ES-I3 (cell line): ENCODE results near the gene PRKAA1.
"Not testable (repeated sequence)": the region's sequence is repeated elsewhere in the genome, so short reads cannot be mapped to it uniquely, and the experiment has no call there.

Experiments
- H3K36me3 ChIP-seq: 2 replicates; pipeline ENCODE4 v1.6.1; 2013; ENCODE audit warnings: mild to moderate bottlenecking, low read length, control low read depth, moderate library complexity; ENCODE audit not compliant: insufficient read depth
- H3K4me1 ChIP-seq: 2 replicates; pipeline ENCODE4 v1.6.1; 2013; ENCODE audit warnings: mild to moderate bottlenecking, control low read depth, low read length; ENCODE audit not compliant: insufficient read depth
- H3K9ac ChIP-seq: 2 replicates; pipeline ENCODE4 v1.6.1; 2013; ENCODE audit warnings: low read depth, mild to moderate bottlenecking, low read length, moderate library complexity
- H3K9me3 ChIP-seq: 2 replicates; pipeline ENCODE4 v1.6.1; 2013; ENCODE audit warnings: mild to moderate bottlenecking, low read length, moderate library complexity; ENCODE audit not compliant: control insufficient read depth, insufficient read depth

Gene PRKAA1

GRCh38 chr5:40829748-40830533 lies 31.8 kb upstream of the PRKAA1 start:
- peaks cover 8% of the 10 kb centered on the region for H3K4me1 ChIP-seq
- H3K9me3 ChIP-seq: no peaks in the 10 kb centered on the region
- H3K9ac ChIP-seq: no peak overlapping the region
- H3K36me3 ChIP-seq: peaks cover 71% of the 10 kb centered on the region

DNA sequence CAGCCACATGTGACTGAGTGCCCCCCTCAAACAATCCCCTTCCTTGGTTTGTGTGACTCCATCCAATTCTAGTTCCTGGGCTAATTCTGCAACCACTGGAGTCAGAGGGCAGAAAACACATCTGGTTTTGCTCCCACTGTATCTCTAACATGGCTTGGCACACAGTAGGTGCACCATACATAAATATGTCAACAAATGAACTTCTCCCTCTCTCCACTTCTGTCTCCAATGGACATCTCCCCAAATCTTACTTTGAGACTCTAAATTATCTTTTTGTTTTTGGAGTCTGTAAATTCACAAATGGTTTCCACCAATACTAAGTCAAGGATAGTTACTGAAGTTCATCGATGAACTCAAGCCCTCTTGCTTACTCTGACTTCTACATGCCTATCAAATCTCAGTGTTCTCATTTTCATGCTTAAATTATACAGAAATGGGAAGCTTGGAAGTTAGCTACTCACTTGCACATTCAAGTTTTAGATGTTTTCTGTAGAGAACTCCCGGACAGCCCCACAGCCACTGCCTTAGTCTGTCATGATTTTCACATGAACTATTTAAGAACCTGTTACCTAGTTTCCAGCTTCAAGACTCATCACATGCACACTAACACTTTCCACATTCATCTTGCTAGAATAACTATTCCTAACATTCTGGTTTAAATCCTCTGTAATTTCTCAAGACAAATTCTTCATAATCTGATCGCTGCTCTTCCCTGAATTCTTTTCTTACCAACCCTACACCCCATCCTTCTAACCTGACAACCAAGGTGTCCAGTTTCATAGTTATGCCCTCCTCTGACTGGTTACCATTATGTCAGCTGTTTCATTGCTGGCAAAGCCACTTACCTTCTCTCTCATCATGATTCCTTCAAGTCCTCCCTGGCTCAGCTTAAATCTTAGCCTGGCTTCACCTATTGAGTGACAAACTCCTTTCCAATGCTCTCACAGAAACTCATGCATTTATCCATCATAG lies 30.8 kb upstream of the PRKAA1 start:
- no peak overlapping the region for H3K9ac ChIP-seq
- H3K36me3 ChIP-seq: peaks cover 66% of the 10 kb centered on the region
- no peaks in the 10 kb centered on the region for H3K9me3 ChIP-seq
- peaks cover 8% of the 10 kb centered on the region for H3K4me1 ChIP-seq

GRCh38 chr5:40828021-40828631 lies 30.0 kb upstream of the PRKAA1 start:
- Histone ChIP-seq H3K36me3 (peaks cover 57% of the 10 kb centered on the region), H3K4me1 (peaks cover 5% of the 10 kb centered on the region), H3K9me3 (no peaks in the 10 kb centered on the region), H3K9ac (no peak overlapping the region)

DNA sequence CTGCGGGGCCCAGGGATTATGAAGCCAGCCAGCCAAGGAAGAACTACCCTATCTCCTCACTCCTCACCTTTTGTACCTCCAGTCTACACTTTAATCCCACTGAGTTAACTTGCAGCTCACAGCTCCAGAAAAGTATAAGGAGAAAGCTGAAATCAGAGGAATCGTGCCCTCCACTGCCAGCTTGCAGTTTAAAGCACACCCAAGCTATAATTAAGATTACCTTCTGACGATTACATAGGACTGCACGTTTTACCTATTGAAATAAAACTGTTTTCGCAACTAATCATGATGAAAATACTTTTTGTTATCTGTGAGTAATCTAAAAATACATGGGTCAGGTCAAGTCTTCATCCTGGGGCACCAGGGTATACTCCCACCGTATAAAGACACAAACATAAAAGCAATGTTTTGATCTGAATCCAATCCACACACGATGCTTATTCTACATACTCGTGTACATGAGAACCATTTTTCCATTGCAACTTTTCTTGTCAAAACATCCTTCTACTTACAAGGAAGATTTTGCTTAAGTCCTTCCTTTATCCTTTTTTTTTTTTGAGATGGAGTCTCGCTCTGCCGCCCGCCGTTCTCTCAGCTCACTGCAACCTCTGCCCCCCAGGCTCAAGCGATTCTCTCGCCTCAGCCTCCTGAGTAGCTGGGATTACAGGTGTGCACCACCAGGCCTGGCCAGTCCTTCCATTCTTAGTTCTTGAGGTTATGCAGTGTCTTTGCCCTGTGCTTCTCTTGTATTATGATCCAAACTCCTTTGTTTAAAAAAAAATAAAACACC lies 29.2 kb upstream of the PRKAA1 start:
- Histone ChIP-seq H3K36me3 (peaks cover 50% of the 10 kb centered on the region), H3K4me1 (no peaks in the 10 kb centered on the region; the same call in 1 of the 2 replicates), H3K9me3 (no peaks in the 10 kb centered on the region), H3K9ac (no peak overlapping the region)

GRCh38 chr5:40826489-40827187 lies 28.5 kb upstream of the PRKAA1 start:
- Histone ChIP-seq H3K9ac (no peak overlapping the region), H3K9me3 (no peaks in the 10 kb centered on the region), H3K36me3 (peaks cover 42% of the 10 kb centered on the region), H3K4me1 (no peaks in the 10 kb centered on the region)

GRCh38 chr5:40825461-40826043 lies 27.4 kb upstream of the PRKAA1 start:
- H3K36me3 ChIP-seq: peaks cover 32% of the 10 kb centered on the region
- H3K9me3 ChIP-seq, H3K4me1 ChIP-seq, H3K9ac ChIP-seq: not testable (repeated sequence)

DNA sequence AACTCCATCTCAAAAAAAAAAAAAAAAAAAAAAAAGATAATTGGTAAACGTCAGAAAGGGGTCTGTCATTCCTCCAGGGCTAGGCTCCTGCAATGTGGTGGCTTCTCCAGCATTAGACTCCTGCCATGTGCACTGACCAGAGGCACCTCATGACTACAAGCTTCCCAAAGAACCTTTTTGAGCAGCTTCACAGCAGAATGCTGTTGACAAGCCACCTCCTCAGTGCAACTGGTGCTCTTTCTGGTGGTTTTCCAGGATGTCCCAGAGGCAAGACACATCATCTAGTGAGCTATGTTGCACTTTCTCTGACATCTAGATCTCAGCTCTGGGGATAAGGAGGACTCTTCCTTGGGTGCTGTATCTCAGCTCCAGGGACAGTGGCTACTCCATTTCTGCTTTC lies 25.3 kb upstream of the PRKAA1 start:
- Histone ChIP-seq H3K36me3 (peaks cover 15% of the 10 kb centered on the region), H3K9ac (no peak overlapping the region), H3K4me1 (no peaks in the 10 kb centered on the region), H3K9me3 (no peaks in the 10 kb centered on the region)

DNA sequence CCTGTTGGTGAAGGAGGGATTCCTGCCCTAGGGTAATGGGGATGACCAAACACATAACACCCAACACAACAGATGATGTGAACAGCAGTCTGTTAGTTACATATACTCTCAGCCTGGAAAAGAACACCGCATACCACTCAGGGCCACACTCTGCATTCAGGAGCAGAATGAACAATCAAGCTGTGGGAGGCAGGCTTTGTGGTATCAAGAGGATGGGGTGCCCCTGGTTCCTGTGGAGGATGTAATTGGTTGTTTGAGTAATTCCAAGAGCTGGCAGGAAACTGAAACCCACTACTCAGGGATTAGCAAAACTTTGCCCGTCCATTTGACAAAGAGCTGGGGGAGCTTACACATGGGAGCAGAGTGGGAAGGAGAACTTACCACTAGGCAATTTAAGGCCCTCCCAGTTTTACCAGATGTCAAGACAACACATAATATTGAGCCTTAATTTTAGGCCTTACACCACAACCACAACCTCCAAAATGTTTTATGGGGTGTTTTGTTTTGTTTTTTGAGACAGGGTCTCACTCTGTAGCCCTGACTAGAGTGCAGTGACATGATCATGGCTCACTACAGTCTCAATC lies 15.6 kb upstream of the PRKAA1 start:
- Histone ChIP-seq H3K9me3 (no peaks in the 10 kb centered on the region), H3K36me3 (no peaks in the 10 kb centered on the region), H3K4me1 (no peaks in the 10 kb centered on the region), H3K9ac (no peak overlapping the region)

DNA sequence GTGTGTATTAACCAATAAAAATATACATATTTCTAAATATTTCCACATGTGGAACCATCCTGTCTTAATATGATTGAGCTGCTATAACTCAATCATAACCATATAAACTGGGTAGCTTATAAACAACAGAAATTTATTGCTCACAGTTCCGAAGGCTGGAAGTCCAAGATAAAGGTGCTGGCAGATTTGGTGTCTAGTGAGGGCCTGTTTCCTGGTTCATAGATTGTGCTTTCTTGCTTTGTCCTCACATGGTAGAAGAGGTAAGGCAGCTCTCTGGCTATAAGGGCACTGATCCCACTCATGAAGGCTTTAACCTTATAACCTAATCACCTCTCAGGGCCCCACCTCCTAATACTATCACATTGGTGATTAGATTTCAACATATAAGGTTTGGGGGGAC lies 14.0 kb upstream of the PRKAA1 start:
- no peaks in the 10 kb centered on the region for H3K36me3 ChIP-seq
- peaks cover 8% of the 10 kb centered on the region; the same call in 1 of the 2 replicates for H3K4me1 ChIP-seq
- H3K9me3 ChIP-seq: no peaks in the 10 kb centered on the region
- no peak overlapping the region for H3K9ac ChIP-seq

GRCh38 chr5:40801771-40802562 lies 3.8 kb upstream of the PRKAA1 start:
- Histone ChIP-seq H3K9ac (no peak overlapping the region), H3K4me1 (peaks cover 6% of the 10 kb centered on the region; the same call in 1 of the 2 replicates), H3K36me3 (no peaks in the 10 kb centered on the region), H3K9me3 (0 out of 2 replicates have a peak, but pooled peaks cover 2% of the 10 kb centered on the region)

DNA sequence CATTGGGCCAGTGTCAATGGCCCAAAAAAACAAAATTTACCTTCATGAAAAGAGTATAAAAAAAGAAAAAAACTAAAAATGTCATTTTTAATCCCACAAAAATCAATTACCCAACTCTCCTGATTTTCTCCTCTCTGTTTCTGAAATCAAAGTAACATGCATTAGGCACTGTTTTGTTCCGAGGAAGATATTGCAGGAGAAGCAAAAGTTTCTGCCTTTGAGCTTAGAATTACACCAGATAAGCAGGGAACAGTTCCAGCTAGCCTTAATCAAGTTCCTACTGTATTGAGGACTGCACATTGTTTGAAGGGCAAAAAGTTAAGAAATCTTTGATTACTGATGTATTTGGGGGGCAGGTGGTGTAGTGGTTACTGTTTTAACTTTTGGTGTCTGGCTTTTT lies 1.1 kb upstream of the PRKAA1 start:
- Histone ChIP-seq H3K9me3 (0 out of 2 replicates have a peak, but pooled peaks cover 2% of the 10 kb centered on the region), H3K4me1 (peaks cover 9% of the 10 kb centered on the region; the same call in 1 of the 2 replicates), H3K9ac (peak overlapping the region; percentile 84; the same call in 1 of the 2 replicates), H3K36me3 (no peaks in the 10 kb centered on the region)

GRCh38 chr5:40798801-40799210 lies 632 bp upstream of the PRKAA1 start:
- H3K4me1 ChIP-seq: peaks cover 9% of the 10 kb centered on the region; the same call in 1 of the 2 replicates
- H3K9me3 ChIP-seq: 0 out of 2 replicates have a peak, but pooled peaks cover 2% of the 10 kb centered on the region
- no peaks in the 10 kb centered on the region for H3K36me3 ChIP-seq
- peak overlapping the region; percentile 84 for H3K9ac ChIP-seq
